ENCODE measurements around the gene ZNF644.
A peak's percentile ranks its signal among the peaks of the same experiment; 100 is the strongest.
"Not testable (repeated sequence)": the region's sequence is repeated elsewhere in the genome, so short reads cannot be mapped to it uniquely, and the experiment has no call there.

The ZNF644 gene

GRCh38 chr1:90977522-90977921 is 44.3 kb downstream of the ZNF644 start:
- no peak for DNase-seq

- DNase-seq = no peak
Measured at GRCh38 chr1:90973897-90974798, 47.7 kb downstream of the ZNF644 start.

DNA sequence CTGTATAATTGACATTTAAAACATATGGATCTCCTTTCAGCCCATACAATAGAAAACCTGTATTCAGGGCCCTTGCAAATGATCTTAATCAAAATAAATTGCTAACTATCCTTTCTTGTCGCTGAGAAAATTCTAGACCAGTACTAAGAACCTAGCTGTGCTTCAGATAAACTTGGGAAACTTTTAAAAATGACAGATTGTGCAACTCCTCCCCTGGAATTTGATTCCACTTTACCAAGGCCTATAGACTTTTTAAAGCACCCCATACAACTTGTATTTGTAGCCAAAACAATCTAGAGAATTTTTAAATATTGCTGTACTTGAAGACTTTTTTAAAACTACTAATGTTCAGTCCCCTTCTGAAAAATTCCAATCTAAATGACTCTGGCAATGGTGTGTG is 51.6 kb downstream of the ZNF644 start:
- DNase-seq = no peak

DNA sequence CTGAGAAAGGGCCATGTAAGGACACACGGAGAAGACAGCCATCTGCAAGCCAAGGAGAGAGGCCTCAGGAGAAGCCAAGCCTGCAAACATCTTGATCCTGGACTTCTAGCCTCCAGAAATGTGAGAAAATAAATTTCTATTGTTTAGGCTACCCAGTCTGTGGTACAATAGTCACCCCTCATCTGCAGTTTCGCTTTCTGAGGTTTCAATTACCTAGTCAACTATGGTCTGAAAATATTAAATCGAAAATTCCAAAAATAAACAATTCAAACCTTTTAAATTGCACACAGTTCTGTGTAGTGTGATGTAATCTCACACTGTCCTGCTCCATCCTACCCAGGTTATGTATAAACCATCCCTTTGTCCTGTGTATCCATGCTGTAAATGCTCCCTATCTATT is 52.6 kb downstream of the ZNF644 start:
- no peak for DNase-seq

DNA sequence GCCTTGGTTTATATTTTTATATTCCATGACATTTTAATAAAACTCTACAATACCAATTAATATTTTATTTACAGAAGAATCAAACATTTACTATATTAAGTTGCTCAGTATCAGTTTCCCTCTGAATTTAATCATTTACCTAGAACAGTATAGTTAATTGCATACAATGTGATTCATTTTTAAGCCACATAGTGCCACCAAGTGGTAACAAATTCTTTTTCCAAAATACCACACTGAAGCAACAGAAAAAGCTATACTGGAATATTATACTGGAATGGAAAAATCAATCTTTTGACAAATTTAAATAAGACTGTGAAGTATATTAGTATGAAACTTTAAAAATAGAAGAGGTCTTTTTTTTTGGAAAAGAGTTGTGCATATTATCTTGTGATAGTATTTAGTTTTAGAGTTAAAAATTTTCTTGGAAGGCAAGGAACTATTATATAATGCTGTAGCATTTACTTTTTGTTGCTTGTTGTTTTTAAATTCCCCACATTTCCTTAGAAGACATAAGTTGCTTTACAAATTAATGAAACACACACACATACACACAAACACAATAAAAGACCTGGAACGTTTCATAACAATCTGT is 57.3 kb downstream of the ZNF644 start:
- peak in 1 of 6 experiments; percentile 9 for DNase-seq

- DNase-seq = no peak
Measured at GRCh38 chr1:90963651-90964050, 58.2 kb downstream of the ZNF644 start.

DNA sequence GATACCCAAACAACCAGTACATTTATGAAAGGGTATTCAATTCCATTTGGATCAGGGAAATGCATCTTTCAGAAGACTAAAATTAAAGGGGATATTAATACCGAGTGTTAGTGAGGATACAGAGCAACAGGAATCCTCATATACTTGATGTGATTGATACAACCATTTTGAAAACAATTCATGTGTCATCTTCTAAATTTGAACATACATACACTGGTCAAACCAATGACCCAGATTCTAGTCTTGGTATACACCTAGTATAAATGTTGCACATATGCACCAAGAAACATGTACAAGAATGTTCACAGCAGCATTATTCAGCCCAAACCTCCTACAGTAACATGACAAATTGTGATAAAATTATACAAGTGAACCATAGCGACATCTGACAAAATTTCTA is 58.6 kb downstream of the ZNF644 start:
- DNase-seq = no peak

- DNase-seq = no peak
Measured at GRCh38 chr1:90959352-90960206, 62.3 kb downstream of the ZNF644 start.

- DNase-seq = no peak
Measured at GRCh38 chr1:90957497-90957896, 64.3 kb downstream of the ZNF644 start.

DNA sequence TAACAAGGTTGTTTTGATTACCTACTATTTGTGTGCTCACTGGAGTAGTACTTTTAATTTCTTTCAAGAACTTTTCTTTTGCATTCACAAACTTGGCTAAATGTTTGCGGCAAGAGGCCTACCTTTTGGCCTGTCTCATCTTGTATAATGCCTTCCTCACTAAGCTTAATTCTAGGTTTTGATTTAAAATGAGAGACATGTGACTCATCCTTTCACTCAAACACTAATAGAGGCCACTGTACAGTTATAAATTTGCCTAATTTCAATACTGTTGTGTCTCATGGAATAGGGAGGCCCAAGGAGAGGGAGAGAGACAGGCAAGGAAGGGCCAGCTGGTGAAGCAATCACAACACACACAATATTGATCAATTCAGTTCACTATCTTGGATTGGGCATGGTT is 66.1 kb downstream of the ZNF644 start:
- DNase-seq = no peak

- no peak for DNase-seq
Measured at GRCh38 chr1:90952906-90953305, 68.9 kb downstream of the ZNF644 start.

DNA sequence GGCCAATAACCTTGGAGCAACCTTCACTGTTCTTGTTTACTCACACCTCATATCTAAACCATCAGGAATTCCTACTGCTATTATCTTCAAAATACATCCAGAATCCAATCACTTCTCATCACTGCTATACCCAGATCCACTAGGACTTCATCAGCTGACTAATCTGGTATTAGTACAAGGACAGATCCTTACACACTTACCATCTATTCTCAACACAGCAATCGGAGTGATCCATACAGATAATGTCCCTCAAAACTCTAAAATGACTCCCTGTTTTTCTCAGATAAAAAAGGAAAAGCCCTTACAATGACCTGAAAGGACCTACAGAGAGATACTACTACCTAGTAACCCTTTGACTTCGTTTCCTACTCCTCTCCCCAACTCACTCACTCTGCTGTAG is 70.8 kb downstream of the ZNF644 start:
- DNase-seq = no peak

GRCh38 chr1:90948301-90948700 is 73.5 kb downstream of the ZNF644 start:
- DNase-seq = no peak

GRCh38 chr1:90946630-90947029 is 75.2 kb downstream of the ZNF644 start:
- no peak for DNase-seq

DNA sequence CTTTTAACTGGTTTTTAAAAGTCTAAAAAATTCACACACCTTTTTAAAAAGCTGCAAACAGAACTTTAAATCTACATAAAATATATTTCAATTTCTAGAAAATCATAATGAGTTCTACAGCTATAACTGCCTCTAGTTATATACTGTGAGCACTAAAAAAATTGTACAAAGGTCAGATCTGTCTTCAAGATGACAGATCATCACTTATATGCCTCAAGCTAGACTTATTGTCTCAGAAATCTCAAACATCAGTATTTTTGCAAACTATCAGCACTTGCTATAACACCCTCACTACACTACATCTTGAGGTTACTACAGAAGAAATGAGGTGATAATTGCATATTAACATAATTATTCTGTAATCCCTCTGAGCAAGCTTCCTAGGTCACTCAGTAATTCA is 76.5 kb downstream of the ZNF644 start:
- DNase-seq = no peak

DNA sequence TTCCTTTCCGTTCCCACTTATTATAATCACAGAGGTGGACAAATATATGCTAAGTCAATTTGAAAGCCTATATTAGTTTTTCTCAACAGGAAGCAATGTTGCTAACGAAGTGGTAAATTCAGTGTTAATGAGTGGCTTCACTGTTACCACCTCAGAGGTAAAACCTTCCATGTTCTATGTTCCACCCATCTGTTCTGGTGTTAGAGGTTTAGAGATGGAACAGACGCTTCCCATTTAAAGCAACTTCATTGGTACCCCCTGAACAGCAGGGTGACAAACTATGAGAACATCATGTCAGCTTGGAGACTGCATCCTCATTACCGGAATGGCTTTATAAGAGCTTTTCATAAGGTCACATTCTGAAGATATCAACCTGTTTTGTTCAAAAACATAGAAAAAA is 77.9 kb downstream of the ZNF644 start:
- DNase-seq = no peak

DNA sequence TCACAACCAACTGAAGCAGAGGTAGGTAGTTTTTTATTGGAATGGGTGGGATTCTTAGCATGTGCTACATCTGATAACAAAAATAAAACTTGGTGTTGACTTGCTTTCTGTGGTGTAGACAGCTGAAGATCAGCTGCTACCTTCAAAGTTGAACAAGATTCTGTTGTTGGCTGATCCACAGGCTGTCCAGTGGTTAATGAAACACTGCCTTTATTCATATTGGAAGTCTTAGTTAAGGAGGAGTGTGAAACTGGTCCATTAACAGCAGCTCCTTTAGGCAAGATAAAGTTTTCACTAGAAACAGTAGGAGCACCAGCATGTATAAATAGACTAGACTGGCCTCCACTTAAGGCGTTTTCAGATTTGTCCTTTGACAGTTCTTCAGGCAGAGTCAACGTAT is 81.1 kb downstream of the ZNF644 start:
- no peak for DNase-seq

DNA sequence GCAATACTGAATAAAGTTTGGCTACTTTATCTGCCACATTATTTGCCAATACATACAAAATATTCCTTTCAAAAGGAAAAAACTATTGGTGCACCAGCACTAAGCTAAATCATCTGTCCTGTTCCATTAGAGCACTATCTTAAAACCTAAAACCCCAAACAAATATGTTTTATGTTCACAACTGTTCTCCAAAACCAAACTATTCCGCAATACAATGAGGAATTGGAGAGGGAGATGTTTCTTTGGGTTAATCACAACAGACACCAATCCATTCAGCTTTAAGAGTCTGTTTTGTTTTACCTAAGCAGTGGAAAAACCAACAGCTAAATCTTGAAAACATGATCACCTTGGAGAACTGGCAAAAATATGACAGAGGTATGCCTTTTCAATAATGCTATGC is 85.1 kb downstream of the ZNF644 start:
- DNase-seq = no peak

GRCh38 chr1:90936061-90936460 is 85.8 kb downstream of the ZNF644 start:
- DNase-seq = no peak

GRCh38 chr1:90928231-90928630 is 93.6 kb downstream of the ZNF644 start:
- DNase-seq = not testable (repeated sequence)

DNA sequence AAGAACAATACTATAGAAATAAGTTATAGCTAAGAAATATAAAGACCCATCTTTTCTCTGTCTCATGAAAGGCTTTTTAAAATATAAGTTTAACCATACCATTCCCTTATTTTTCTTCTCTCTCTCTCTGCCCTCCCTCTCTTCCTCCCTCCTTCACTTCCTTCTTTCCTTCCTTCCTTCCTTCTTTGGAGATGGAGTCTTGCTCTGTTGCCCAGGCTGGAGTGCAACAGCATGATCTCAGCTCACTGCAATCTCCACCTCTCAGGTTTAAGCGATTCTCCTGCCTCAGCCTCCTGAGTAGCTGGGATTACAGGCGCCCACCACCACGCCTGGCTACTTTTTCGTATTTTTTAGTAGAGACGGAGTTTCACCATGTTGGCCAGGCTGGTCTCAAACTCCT is 94.2 kb downstream of the ZNF644 start:
- DNase-seq = not testable (repeated sequence)

GRCh38 chr1:90926971-90927370 is 94.9 kb downstream of the ZNF644 start:
- no peak for DNase-seq
